ENCODE results near the gene SUCNR1. TPM values are rescaled to one million over a fixed set of nuclear protein-coding genes. Genes with fewer than 3 reads are reported as not detected.

Gene SUCNR1
- total RNA-seq, 4 donors from 2014 or later = 0.14 to 0.48 TPM; not detected in 2

GRCh38 chr3:151900884-151901643 lies 27.6 kb downstream of the SUCNR1 start:
- Histone ChIP-seq H3K27me3 (no peaks in the 10 kb centered on the region), H3K27ac (peak overlapping the region; percentile 41 to 61 (median 58)), H3K36me3 (no peaks in the 10 kb centered on the region), H3K4me3 (no peak overlapping the region), H3K4me1 (peaks cover 4 to 33% (median 13%) of the 10 kb centered on the region in 4 donors), H3K9me3 (no peaks in the 10 kb centered on the region)
- intact Hi-C loops (cut with DNase I; ENCODE audit: low total_unique reads) = no loop called here
- TF ChIP-seq POLR2A (IDR thresholded peaks at IDR 0.05) (no peak), POLR2AphosphoS5 (IDR thresholded peaks at IDR 0.05) (no peak), EP300 (IDR thresholded peaks at IDR 0.05; ENCODE audit: low read depth) (no peak)
- TF ChIP-seq, protein P1, sequence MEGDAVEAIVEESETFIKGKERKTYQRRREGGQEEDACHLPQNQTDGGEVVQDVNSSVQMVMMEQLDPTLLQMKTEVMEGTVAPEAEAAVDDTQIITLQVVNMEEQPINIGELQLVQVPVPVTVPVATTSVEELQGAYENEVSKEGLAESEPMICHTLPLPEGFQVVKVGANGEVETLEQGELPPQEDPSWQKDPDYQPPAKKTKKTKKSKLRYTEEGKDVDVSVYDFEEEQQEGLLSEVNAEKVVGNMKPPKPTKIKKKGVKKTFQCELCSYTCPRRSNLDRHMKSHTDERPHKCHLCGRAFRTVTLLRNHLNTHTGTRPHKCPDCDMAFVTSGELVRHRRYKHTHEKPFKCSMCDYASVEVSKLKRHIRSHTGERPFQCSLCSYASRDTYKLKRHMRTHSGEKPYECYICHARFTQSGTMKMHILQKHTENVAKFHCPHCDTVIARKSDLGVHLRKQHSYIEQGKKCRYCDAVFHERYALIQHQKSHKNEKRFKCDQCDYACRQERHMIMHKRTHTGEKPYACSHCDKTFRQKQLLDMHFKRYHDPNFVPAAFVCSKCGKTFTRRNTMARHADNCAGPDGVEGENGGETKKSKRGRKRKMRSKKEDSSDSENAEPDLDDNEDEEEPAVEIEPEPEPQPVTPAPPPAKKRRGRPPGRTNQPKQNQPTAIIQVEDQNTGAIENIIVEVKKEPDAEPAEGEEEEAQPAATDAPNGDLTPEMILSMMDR (IDR thresholded peaks at IDR 0.05) = no peak
- DNase-seq = no peak
- WGBS, 2 donors (ENCODE audit: low coverage in 1 of 2) = 63 to 67% methylated on average over 1 of the region's 1 CpG
- in situ Hi-C loops (cut with MboI; ENCODE audit: low pct_ligation_motif_present in 1 of 4, low pct_unique_long_range_greater_than_20kb in 1 of 4, low sequenced_read_pairs in 3 of 4) = no loop called here

GRCh38 chr3:151901644-151902285 lies 28.3 kb downstream of the SUCNR1 start:
- 39 to 64% methylated on average over 2 to 3 of the region's 3 CpGs for WGBS, 2 donors (ENCODE audit: low coverage in 1 of 2)
- in situ Hi-C loops (cut with MboI; ENCODE audit: low pct_ligation_motif_present in 1 of 4, low pct_unique_long_range_greater_than_20kb in 1 of 4, low sequenced_read_pairs in 3 of 4) = no loop called here
- Histone ChIP-seq H3K27ac (peak overlapping the region; percentile 29 to 61 (median 58)), H3K4me3 (no peak overlapping the region), H3K4me1 (peaks cover 4 to 33% (median 13%) of the 10 kb centered on the region in 4 donors), H3K27me3 (no peaks in the 10 kb centered on the region), H3K36me3 (no peaks in the 10 kb centered on the region), H3K9me3 (no peaks in the 10 kb centered on the region)
- TF ChIP-seq EP300 (IDR thresholded peaks at IDR 0.05; ENCODE audit: low read depth) (peak; percentile 56), POLR2A (IDR thresholded peaks at IDR 0.05) (no peak), POLR2AphosphoS5 (IDR thresholded peaks at IDR 0.05) (peak; percentile 53 to 81 (median 55))
- intact Hi-C loops (cut with DNase I; ENCODE audit: low total_unique reads) = no loop called here
- no peak for DNase-seq

DNA sequence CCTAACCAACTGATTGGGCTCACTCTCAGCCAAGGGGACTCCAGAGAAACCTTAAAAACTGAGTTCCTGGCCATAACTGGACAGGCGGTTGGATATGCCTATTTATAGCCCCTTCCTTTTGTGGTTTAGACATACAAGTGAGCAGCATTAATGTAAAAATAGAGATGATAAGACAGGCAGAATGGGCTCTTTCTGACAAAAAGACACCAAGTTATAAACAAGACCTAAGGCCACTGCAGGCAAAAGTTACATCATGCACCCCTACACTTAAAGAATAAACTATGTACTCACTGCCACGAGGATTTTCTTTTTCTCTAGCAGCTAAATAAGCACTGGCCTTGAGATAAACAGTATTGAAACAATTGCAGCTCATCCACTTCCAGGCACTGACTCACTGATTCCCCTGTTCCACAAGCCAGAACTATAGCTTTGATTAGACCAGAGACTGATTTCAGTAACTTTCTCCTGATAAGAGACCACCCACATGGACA lies 30.1 kb downstream of the SUCNR1 start:
- no peaks in the 10 kb centered on the region for H3K36me3 ChIP-seq
- in situ Hi-C loops (cut with MboI; ENCODE audit: low pct_ligation_motif_present in 1 of 4, low pct_unique_long_range_greater_than_20kb in 1 of 4, low sequenced_read_pairs in 3 of 4) = no loop called here
- no peak overlapping the region for H3K4me3 ChIP-seq
- peak in 1 of 3 donors; percentile 15 for TF ChIP-seq POLR2AphosphoS5 (IDR thresholded peaks at IDR 0.05)
- TF ChIP-seq, protein P1 (IDR thresholded peaks at IDR 0.05) = no peak
- no peaks in the 10 kb centered on the region for H3K9me3 ChIP-seq
- peaks cover 4 to 33% (median 13%) of the 10 kb centered on the region in 4 donors for H3K4me1 ChIP-seq
- 37 to 42% methylated on average over 2 of the region's 2 CpGs for WGBS, 2 donors (ENCODE audit: low coverage in 1 of 2)
- DNase-seq = no peak
- intact Hi-C loops (cut with DNase I; ENCODE audit: low total_unique reads) = no loop called here
- H3K27ac ChIP-seq = peak overlapping the region; percentile 15 to 59 (median 20)
- no peaks in the 10 kb centered on the region for H3K27me3 ChIP-seq

- H3K27me3 ChIP-seq = no peaks in the 10 kb centered on the region
- peaks cover 4 to 27% (median 13%) of the 10 kb centered on the region in 4 donors for H3K4me1 ChIP-seq
- H3K4me3 ChIP-seq = no peak overlapping the region
- TF ChIP-seq, protein P1 (IDR thresholded peaks at IDR 0.05) = no peak
- TF ChIP-seq POLR2AphosphoS5 (IDR thresholded peaks at IDR 0.05) (no peak), EP300 (IDR thresholded peaks at IDR 0.05; ENCODE audit: low read depth) (no peak), POLR2A (IDR thresholded peaks at IDR 0.05) (no peak)
- no peaks in the 10 kb centered on the region for H3K36me3 ChIP-seq
- DNase-seq = no peak
- H3K27ac ChIP-seq = no peak overlapping the region
- no peaks in the 10 kb centered on the region for H3K9me3 ChIP-seq
- in situ Hi-C loops (cut with MboI; ENCODE audit: low pct_ligation_motif_present in 1 of 4, low pct_unique_long_range_greater_than_20kb in 1 of 4, low sequenced_read_pairs in 3 of 4) = no loop called here
- 89 to 91% methylated on average over 2 of the region's 2 CpGs for WGBS, 2 donors (ENCODE audit: low coverage in 1 of 2)
- intact Hi-C loops (cut with DNase I; ENCODE audit: low total_unique reads) = no loop called here
These were observed 32.2 kb downstream of the SUCNR1 start for GRCh38 chr3:151905647-151906046.
